Neural progenitor cell (in vitro differentiated cells): ENCODE results near the gene NAMPT. TPM values are rescaled to one million over a fixed set of nuclear protein-coding genes. Genes with fewer than 3 reads are reported as not detected.
"Not testable (repeated sequence)": the region's sequence is repeated elsewhere in the genome, so short reads cannot be mapped to it uniquely, and the experiment has no call there.

Source experiments
- DNase-seq: peaks from one replicate; pipeline ENCODE4 v3.0.0-alpha.2; 2016; ENCODE audit warnings: low spot score
- H2AFZ ChIP-seq: fragments of 200-600 bp; sonication (generic); replicated peaks from 2 replicates; pipeline ENCODE4 v1.6.1; 2016; ENCODE audit warnings: antibody characterized with exemption
- H3F3A ChIP-seq: fragments of 200-600 bp; sonication (generic); 2 replicates; pipeline ENCODE4 v1.6.1; 2016; ENCODE audit warnings: antibody characterized with exemption, low read depth
- H3K27ac ChIP-seq: fragments of 200-600 bp; sonication (generic); 2 replicates; pipeline ENCODE4 v1.5.1; 2016; ENCODE audit warnings: mild to moderate bottlenecking
- H3K27me3 ChIP-seq: fragments of 200-600 bp; sonication (generic); 2 replicates; pipeline ENCODE4 v1.6.1; 2016; ENCODE audit warnings: mild to moderate bottlenecking, moderate library complexity
- H3K36me3 ChIP-seq: fragments of 200-600 bp; sonication (generic); 2 replicates; pipeline ENCODE4 v1.5.1; 2016
- H3K4me1 ChIP-seq: fragments of 200-600 bp; sonication (generic); 2 replicates; pipeline ENCODE4 v1.6.1; 2016; ENCODE audit warnings: mixed run types
- H3K4me2 ChIP-seq: fragments of 200-600 bp; sonication (generic); 2 replicates; pipeline ENCODE4 v1.6.1; 2016
- H3K4me3 ChIP-seq: fragments of 200-600 bp; sonication (generic); 2 replicates; pipeline ENCODE4 v1.5.1; 2016
- H3K79me2 ChIP-seq: fragments of 200-600 bp; sonication (generic); 2 replicates; pipeline ENCODE4 v1.6.1; 2016; ENCODE audit warnings: low read depth
- H3K9ac ChIP-seq: fragments of 200-600 bp; sonication (generic); 2 replicates; pipeline ENCODE4 v1.6.1; 2016
- H3K9me3 ChIP-seq: fragments of 200-600 bp; sonication (generic); 2 replicates; pipeline ENCODE4 v1.5.1; 2016; ENCODE audit warnings: low read depth
- H4K20me1 ChIP-seq: fragments of 200-600 bp; sonication (generic); 2 replicates; pipeline ENCODE4 v1.6.1; 2016; ENCODE audit warnings: low read depth
- H3K27ac Mint-ChIP-seq: 3 replicates; pipeline ENCODE4 v1.8.0; 2021; ENCODE audit warnings: mixed read lengths
- H3K27me3 Mint-ChIP-seq: 2 replicates; pipeline ENCODE4 v1.8.0; 2022; ENCODE audit warnings: low read depth, mild to moderate bottlenecking, inconsistent platforms, moderate library complexity, mixed read lengths; ENCODE audit not compliant: insufficient read depth
- H3K36me3 Mint-ChIP-seq: 3 replicates; pipeline ENCODE4 v1.8.0; 2021; ENCODE audit warnings: mixed read lengths
- H3K4me1 Mint-ChIP-seq: 3 replicates; pipeline ENCODE4 v1.8.0; 2021; ENCODE audit warnings: mixed read lengths
- H3K4me3 Mint-ChIP-seq: 3 replicates; pipeline ENCODE4 v1.8.0; 2021; ENCODE audit warnings: mild to moderate bottlenecking, moderate library complexity, mixed read lengths
- H3K9me3 Mint-ChIP-seq: 3 replicates; pipeline ENCODE4 v1.8.0; 2020; ENCODE audit warnings: mixed read lengths
- CTCF ChIP-seq: fragments of 200-600 bp; sonication (generic); IDR thresholded peaks from 2 replicates; pipeline ENCODE4 v1.5.1; 2017; ENCODE audit warnings: antibody characterized with exemption, mild to moderate bottlenecking
- EZH2 ChIP-seq: fragments of 200-600 bp; sonication (generic); IDR thresholded peaks from 2 replicates; pipeline ENCODE4 v1.6.1; 2017; ENCODE audit warnings: antibody characterized with exemption, mild to moderate bottlenecking, moderate library complexity
- EZH2phosphoT487 ChIP-seq: fragments of 200-600 bp; sonication (generic); IDR thresholded peaks from 2 replicates; pipeline ENCODE4 v1.6.1; 2017; ENCODE audit warnings: antibody characterized with exemption
- total RNA-seq: library from RNA; depleted of rRNA; stranded (reverse); fragments of >200 nt; gene quantifications from 2 replicates; pipeline ENCODE4 v1.2.3, GENCODE V29; 2015; ENCODE audit warnings: low replicate concordance

Gene NAMPT
- total RNA-seq, 1 donor from 2014 or later: 143 TPM

- H3K9me3 Mint-ChIP-seq: peaks cover 3% of the 10 kb centered on the region
- H3K4me1 Mint-ChIP-seq: peaks cover 5% of the 10 kb centered on the region
- Histone ChIP-seq H3K79me2 (no peaks in the 10 kb centered on the region), H3K27me3 (no peaks in the 10 kb centered on the region), H3K9ac (no peak overlapping the region), H3K4me1 (no peaks in the 10 kb centered on the region), H3K36me3 (no peaks in the 10 kb centered on the region), H3K4me3 (no peak overlapping the region), H2AFZ (no peak overlapping the region), H3K27ac (no peak overlapping the region), H3K4me2 (no peak overlapping the region), H3K9me3 (no peaks in the 10 kb centered on the region), H3F3A (no peaks in the 10 kb centered on the region), H4K20me1 (no peaks in the 10 kb centered on the region)
- TF ChIP-seq EZH2phosphoT487: no peak
- no peak for DNase-seq
- no peaks in the 10 kb centered on the region for H3K27me3 Mint-ChIP-seq
- H3K27ac Mint-ChIP-seq: no peak overlapping the region
- no peak overlapping the region for H3K4me3 Mint-ChIP-seq
- no peaks in the 10 kb centered on the region for H3K36me3 Mint-ChIP-seq
These were observed 68.3 kb downstream of the NAMPT start for GRCh38 chr7:106216517-106216922.

GRCh38 chr7:106215868-106216516 lies 68.8 kb downstream of the NAMPT start:
- no peaks in the 10 kb centered on the region for H4K20me1 ChIP-seq
- H3F3A ChIP-seq: no peaks in the 10 kb centered on the region
- H3K9me3 ChIP-seq: no peaks in the 10 kb centered on the region
- peaks cover 5% of the 10 kb centered on the region for H3K4me1 Mint-ChIP-seq
- H3K27me3 ChIP-seq: no peaks in the 10 kb centered on the region
- TF ChIP-seq CTCF (no peak), EZH2phosphoT487 (no peak), EZH2 (no peak)
- H3K4me2 ChIP-seq: no peak overlapping the region
- H3K9me3 Mint-ChIP-seq: peaks cover 3% of the 10 kb centered on the region
- no peak overlapping the region for H3K4me3 ChIP-seq
- no peak overlapping the region for H2AFZ ChIP-seq
- H3K27ac Mint-ChIP-seq: no peak overlapping the region
- DNase-seq: no peak
- no peak overlapping the region for H3K4me3 Mint-ChIP-seq
- H3K4me1 ChIP-seq: no peaks in the 10 kb centered on the region
- H3K9ac ChIP-seq: no peak overlapping the region
- H3K27ac ChIP-seq: no peak overlapping the region
- H3K36me3 ChIP-seq: no peaks in the 10 kb centered on the region
- no peaks in the 10 kb centered on the region for H3K27me3 Mint-ChIP-seq
- H3K79me2 ChIP-seq: no peaks in the 10 kb centered on the region
- H3K36me3 Mint-ChIP-seq: no peaks in the 10 kb centered on the region

- not testable (repeated sequence) for H3K4me1 ChIP-seq, H4K20me1 ChIP-seq, H3K36me3 ChIP-seq, H3K9me3 ChIP-seq, H3K27me3 Mint-ChIP-seq, H3K36me3 Mint-ChIP-seq, H3K4me3 Mint-ChIP-seq, H3K27me3 ChIP-seq, DNase-seq, H3F3A ChIP-seq, H3K79me2 ChIP-seq, H3K4me2 ChIP-seq, H3K27ac Mint-ChIP-seq, H3K9ac ChIP-seq, H3K4me1 Mint-ChIP-seq, H3K27ac ChIP-seq, H2AFZ ChIP-seq, H3K4me3 ChIP-seq
- peaks cover 21% of the 10 kb centered on the region for H3K9me3 Mint-ChIP-seq
These were observed 75.8 kb downstream of the NAMPT start for GRCh38 chr7:106208944-106209343.

- no peak for DNase-seq
- Histone ChIP-seq H3K9ac (no peak overlapping the region), H3K4me2 (no peak overlapping the region), H3K27ac (no peak overlapping the region), H3K4me3 (no peak overlapping the region), H2AFZ (no peak overlapping the region), H3K27me3 (no peaks in the 10 kb centered on the region), H3K36me3 (no peaks in the 10 kb centered on the region), H3F3A (no peaks in the 10 kb centered on the region), H3K9me3 (no peaks in the 10 kb centered on the region), H4K20me1 (no peaks in the 10 kb centered on the region), H3K4me1 (no peaks in the 10 kb centered on the region), H3K79me2 (no peaks in the 10 kb centered on the region)
- Mint-ChIP-seq H3K36me3 (peaks cover 3% of the 10 kb centered on the region), H3K4me1 (no peaks in the 10 kb centered on the region), H3K4me3 (no peak overlapping the region), H3K27ac (no peak overlapping the region), H3K9me3 (peaks cover 19% of the 10 kb centered on the region), H3K27me3 (peaks cover 8% of the 10 kb centered on the region)
- TF ChIP-seq EZH2 (no peak), CTCF (no peak), EZH2phosphoT487 (no peak)
These were observed 77.8 kb downstream of the NAMPT start for GRCh38 chr7:106206826-106207541.
